COR-L47 (cell line): ENCODE measurements around the gene HSD17B8.
A peak's percentile ranks its signal among the peaks of the same experiment; 100 is the strongest.

Experiments used
- DNase-seq: peaks from one replicate; lab custom pipeline; 2025; lab: John Stamatoyannopoulos, UW

The HSD17B8 gene

GRCh38 chr6:33204415-33205190 lies at the start of gene HSD17B8:
TSS of gene HSD17B8 (plus strand) at chr6:33204655. CDS start at chr6:33204669, 14 bp downstream.
- peak; percentile 92 for DNase-seq

- DNase-seq, result no peak
Observed at GRCh38 chr6:33156561-33156960, 47.9 kb upstream of the HSD17B8 start.

DNA sequence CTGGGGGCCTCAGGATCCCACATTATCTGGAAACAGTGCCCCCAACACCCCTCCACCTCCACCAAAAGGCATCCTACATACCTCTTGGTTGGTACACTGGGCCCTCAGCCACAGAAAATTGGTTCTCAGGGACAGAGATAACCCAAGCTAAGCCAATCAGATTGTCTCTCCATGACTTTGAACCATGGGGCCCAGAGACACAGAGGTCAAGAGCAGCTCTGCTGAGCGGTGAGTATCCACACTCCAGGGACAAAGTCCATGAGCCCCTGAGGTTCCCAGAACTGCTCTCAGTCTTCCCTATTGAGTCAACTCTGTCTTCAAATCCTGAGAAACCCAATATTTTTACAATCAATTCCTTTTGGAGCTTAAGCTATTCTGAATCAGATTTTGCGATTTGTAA lies 47.5 kb upstream of the HSD17B8 start:
- DNase-seq, result no peak

DNA sequence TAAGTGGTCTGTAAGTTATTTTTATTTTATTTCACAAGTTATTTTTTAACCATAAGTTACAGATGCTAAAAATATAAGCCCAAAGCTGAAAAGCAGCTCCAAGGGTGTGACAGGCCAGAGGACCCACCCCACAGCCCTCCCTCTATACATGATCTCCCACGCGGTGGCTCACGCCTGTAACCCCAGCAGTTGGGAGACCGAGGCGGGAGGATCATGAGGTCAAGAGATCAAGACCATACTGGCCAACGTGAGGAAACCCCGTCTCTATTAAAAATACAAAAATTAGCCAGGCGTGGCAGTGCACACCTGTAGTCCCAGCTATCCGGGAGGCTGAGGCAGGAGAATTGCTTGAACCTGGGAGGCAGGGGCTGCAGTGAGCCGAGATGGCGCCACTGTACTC lies 44.4 kb upstream of the HSD17B8 start:
- DNase-seq, result no peak

DNA sequence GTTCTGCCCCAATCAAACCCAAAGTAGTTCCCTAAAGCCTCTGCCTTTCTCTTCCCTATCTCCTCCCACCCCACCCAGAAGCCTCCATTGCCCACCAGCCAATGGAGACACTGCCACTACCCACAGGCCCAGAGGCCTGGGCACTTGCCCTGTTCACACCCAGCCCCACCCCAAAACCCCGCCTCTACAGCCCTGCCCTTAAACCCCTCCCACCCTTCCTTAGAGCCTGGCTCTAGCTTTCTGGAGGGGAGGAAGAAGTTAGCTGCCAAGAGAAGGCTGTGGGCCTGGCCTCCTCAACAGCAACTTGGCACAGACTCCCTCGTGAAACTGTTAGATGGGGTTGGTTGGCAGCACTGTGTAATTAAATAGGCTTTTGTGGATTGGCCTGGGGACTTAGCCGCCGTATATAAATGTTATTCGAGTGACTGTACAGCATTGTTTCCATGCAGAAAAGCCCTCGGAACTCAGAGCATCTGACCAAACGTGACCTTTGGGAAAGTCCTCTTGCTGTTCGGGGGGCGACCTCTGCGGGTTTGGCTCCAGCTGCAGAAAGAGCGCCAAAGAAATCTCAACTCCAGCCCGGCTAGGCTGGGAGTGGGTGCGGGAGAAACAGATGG lies 43.6 kb upstream of the HSD17B8 start:
- no peak for DNase-seq

DNA sequence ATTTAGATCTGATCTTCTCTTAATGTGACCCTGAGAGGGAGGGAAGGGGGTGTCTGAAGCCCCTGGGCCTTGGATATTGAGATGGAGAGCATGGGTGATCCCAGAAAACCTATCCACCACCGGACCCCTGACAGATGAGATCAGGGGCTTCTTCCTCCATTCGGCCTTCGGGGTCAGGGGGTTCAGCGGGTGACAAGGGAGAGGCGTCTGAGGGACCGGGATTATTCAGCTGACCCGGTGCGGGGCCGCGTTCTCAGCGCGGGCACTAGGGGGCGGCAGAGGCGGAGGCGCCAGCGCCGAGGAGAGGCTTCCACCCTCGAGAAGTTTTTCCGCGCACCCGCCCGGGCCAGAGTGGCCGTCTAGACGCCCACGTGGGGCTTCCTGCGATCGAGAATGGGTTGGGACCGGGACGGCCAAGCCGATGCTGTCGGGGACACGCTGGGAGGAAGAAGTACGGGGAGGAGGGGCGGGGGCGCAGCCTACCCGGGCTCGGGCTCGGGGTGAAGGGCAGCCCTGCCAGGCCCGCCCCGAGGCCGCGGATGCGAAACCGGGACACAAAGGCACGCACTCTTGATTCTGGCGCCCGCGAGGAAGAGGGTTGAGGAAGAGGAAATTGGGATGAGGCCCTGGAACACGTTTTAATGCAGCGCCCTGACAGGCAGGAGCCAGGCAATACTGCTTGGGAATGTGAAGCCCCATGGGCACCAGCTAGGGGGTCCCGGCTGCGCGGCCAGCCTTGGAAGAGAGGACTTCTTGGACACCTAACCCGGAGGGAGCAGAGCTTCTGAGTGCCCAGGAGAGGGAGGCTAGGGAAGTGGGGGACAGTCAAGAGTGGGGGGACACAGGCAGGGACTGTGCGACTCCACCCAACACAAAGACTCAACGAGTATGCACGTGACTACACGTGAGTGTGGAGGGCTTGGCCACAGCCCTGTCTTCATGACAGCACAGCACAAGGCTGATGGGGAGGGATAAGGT lies 42.8 kb upstream of the HSD17B8 start:
- peak; percentile 33 for DNase-seq

GRCh38 chr6:33163540-33163939 lies 40.9 kb upstream of the HSD17B8 start:
- DNase-seq, result no peak

DNA sequence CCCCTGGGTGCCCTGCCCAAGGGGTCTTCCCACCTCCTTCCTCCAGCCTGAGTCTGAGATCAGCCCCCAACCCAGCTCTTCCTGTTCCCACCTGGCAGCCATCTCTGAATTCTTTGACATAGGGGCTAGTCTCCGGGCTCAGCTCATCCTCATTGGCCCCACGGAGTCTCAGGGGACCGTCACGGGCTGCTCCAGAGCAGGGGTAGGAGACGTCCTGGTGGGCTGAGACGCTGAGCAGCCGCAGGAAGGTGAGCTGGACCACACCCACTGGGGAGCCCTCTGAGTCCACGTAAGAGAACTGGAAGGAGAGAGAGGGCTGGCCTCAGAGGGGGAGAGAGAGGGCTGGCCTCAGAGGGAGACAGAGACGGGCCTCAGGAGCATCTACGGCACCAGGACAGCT lies 40.3 kb upstream of the HSD17B8 start:
- DNase-seq, result no peak

GRCh38 chr6:33164665-33165373 lies 39.6 kb upstream of the HSD17B8 start:
- DNase-seq, result no peak

GRCh38 chr6:33165581-33166258 lies 38.7 kb upstream of the HSD17B8 start:
- no peak for DNase-seq

GRCh38 chr6:33166363-33166762 lies 38.1 kb upstream of the HSD17B8 start:
- DNase-seq, result no peak

DNA sequence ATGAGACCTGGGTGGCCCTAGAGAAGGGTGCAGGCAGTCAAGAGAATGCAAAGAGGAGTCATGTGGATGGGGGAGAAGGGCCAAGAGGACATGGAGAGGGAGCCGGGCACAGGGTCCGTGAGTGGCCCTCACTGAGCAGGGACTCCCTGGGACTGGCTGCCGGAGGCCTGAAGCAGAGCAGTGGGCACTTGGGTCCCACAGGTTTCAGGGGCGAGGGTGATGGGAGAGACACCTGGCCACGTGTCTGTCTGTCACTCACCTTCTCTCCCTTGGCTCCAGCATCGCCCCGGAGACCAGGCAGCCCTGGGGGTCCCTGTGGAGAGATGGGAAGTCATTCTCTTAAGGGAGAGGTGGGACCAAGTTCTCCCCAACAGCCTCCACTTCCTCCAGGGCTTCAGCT lies 37.6 kb upstream of the HSD17B8 start:
- no peak for DNase-seq

GRCh38 chr6:33167374-33168283 lies 36.8 kb upstream of the HSD17B8 start:
- no peak for DNase-seq

- no peak for DNase-seq
Observed at GRCh38 chr6:33168284-33168601, 36.2 kb upstream of the HSD17B8 start.

- DNase-seq, result no peak
Observed at GRCh38 chr6:33168639-33169038, 35.8 kb upstream of the HSD17B8 start.

DNA sequence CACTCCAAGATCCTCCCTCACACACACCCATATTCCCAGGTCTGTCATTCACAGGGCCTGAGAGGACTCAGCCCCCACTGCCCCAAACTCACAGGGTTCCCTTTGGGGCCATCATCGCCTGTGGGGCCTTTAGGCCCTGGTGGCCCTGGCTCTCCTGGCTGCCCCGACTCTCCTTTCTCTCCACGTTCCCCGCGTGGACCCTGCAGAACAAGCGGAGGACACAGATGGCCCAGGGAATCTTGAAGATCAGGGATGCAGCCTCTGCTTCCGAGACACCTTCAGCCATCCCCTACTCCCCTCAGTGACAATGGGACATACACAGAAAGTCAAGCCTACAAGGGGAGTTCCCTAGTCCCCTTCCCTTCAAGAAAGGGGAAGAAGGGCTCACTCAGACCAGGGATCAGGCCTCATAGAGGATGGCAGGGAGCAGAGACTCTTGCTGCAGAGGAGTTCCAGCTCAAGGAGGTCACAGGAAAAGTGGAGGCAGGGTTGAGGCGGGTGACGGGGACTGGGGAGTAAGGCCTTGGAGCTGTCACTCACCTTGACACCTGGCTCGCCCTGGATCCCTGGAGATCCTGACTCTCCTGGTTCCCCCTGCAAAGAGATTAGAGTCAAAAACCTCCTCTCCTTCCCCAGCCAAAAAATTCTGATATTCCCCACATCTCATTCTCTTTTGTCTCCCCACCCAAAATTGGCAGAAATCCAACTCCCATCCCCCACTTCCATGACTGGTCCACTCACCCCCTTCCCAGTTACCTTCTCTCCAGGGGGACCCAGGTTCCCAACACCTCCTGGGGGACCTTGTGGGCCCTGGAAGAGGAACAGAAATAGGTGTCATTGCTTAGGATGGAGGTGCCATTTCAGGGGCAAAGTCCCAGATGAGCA lies 34.9 kb upstream of the HSD17B8 start:
- no peak for DNase-seq

DNA sequence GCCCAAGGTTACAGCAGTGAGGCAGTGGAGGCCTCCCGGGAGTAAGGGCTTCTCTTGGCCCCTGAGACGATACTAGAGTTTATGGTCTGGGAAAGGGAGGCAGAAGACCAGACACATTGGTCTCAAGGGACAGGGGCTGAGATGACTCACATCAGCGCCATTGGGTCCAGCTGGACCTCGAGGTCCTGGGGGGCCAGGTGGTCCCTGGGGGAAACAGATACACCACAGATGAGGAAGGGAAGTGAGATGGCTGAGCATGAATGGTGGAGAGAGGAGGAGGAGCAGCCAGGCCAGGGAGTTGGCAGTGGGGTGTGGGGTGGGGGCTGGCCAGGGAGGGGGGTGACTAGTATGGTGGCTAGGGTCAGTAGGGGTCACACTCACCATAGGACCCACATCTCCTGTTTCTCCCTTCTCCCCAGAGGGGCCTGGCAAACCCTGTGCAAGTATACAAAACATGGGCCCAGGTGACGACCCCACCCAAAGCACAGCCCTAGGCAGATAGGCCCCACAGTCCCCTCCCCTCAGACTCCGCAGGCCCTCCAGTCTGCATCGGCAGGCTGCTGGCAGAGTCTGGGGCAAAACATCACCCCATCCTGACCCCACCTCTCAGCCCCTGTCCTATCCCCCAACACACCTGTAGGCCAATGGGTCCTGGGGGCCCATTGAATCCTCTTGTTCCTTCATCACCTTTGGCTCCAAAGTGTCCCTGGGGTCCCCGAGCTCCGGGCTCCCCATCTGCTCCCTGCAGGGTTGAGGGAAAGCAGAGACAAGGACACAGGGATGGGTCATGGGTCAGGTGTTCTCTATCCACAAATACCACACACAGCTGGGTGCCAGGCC lies 34.1 kb upstream of the HSD17B8 start:
- DNase-seq, result no peak
